ENCODE results near the gene GRAP2. TPM values are rescaled to one million over a fixed set of nuclear protein-coding genes. Genes with fewer than 3 reads are reported as not detected.

Gene GRAP2
- total and polyA plus RNA-seq, 2 of the 13 experiments (the other 11 are each of a cell fraction or from before 2014, with no cell fraction given): 0.15 TPM; not detected in 1

- H2AFZ ChIP-seq (ENCODE audit: low read length): no peak overlapping the region
- no peak overlapping the region for H3K4me2 ChIP-seq (ENCODE audit: low read depth, low read length)
- H3K4me3 ChIP-seq (replicated peaks in 1 of 3; ENCODE audit: insufficient read depth in 1 of 3, low read depth in 2 of 3, low read length in 3 of 3): no peak overlapping the region
- peaks cover 12% of the 10 kb centered on the region for H3K4me1 ChIP-seq (ENCODE audit: insufficient read depth, low read length)
- ChIA-PET CTCF (ENCODE audit: low intra/inter-chr PET ratio, low total read pairs) (no interaction called here), POLR2A (no interaction called here)
- no peaks in the 10 kb centered on the region for H3K36me3 ChIP-seq (replicated peaks in 1 of 2; ENCODE audit: control insufficient read depth in 1 of 2, insufficient read depth in 2 of 2, low read length in 2 of 2)
- DNase-seq (ENCODE audit: low spot score) (no peak), ATAC-seq (no peak), FAIRE-seq (no peak)
- no peaks in the 10 kb centered on the region for H4K20me1 ChIP-seq (ENCODE audit: insufficient read depth, low read length)
- H3K27ac ChIP-seq (ENCODE audit: extremely low read length, insufficient read depth, low read length): no peak overlapping the region
- TF ChIP-seq RERE (CRISPR knock-in tag; IDR thresholded peaks at IDR 0.05; ENCODE audit: low read depth) (no peak), POLR2G (IDR thresholded peaks at IDR 0.05; ENCODE audit: low read depth, low read length) (no peak), HNF4A (CRISPR knock-in tag; IDR thresholded peaks at IDR 0.05) (no peak), BRCA1 (CRISPR knock-in tag; IDR thresholded peaks at IDR 0.05) (no peak)
- in situ Hi-C loops (cut with HindIII; ENCODE audit: extremely low pct_ligation_motif_present, low pct_unique_long_range_greater_than_20kb): no loop called here
- no TSS peak for BruUV-seq (replicated peaks)
- no peaks in the 10 kb centered on the region for H3K79me2 ChIP-seq (ENCODE audit: insufficient read depth, low read length)
- WGBS (ENCODE audit: low lambda C conversion rate): 70% methylated on average over 5 of the region's 6 CpGs
- H3K27me3 ChIP-seq (ENCODE audit: control insufficient read depth in 1 of 2, insufficient read depth in 2 of 2, low read length in 2 of 2): peaks cover 4 to 27% of the 10 kb centered on the region in 2 experiments; a peak in 3 of 5 replicates
- intact Hi-C loops (cut with micrococcal nuclease; ENCODE audit: unreplicated experiment): no loop called here
- H3K9ac ChIP-seq (ENCODE audit: insufficient read depth, low read depth, low read length): no peak overlapping the region
- H3K9me3 ChIP-seq (ENCODE audit: low read length): no peaks in the 10 kb centered on the region
These were observed 117.2 kb downstream of the GRAP2 start for GRCh38 chr22:40018051-40018450.

All from HepG2 (cell line).